HCEC 1CT (cell line): ENCODE measurements around the gene CNTN4.

Experiments used
- DNase-seq: peaks from one replicate; pipeline ENCODE4 v3.0.0-alpha.2; 2017

CNTN4 gene

DNA sequence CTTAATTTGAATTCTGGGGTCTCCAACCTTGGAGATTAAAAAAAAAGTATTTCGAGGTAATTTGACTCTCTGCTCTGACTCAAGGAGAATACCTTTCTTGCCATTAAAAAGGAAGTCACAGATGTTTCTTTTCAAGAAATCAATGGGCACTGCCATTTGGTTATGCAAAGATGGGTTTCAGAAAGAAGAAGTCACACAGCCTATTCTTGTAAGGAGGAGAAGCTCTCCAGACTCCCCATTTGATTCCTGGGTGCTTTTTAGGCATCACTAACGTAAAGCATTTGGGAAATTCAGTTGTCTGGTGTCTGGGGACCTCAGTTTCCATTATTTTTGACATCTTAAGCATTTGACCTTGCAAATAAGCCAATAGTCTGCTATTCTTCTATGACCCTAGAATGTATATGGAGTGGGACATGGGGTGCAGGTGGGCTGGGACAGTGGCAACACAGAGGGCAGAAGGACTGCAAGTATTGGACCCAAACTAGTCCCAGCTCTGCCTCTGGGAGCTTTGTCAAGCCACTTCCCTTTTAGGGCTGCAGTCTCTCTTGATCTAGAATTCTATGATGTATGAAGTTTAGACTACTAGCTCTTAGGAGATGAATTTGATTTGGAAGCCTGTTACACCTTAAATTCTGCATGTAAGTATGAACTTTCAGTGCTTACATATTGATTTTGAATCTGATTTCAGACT is 983.7 kb downstream of the CNTN4 start:
- DNase-seq = no peak

DNA sequence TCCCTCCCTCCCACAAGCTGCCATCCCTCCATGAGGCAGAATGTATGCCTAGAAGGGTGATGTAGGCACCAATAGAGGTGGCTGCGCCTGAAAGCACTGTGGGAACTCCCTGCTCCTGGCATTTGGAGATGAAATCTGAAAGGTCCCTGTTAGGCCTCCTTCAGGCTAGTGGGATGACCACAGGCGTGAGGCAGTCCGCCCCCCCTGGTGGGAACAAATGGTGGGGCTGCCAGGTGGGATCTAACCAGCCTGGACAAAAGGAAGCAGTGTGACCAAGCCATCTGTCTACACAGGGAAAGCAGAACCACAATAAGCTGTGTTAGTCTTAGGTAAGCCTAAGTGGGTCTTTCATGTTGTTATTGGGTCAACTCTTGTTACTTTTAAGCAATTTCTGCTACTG is 986.2 kb downstream of the CNTN4 start:
- no peak for DNase-seq

DNA sequence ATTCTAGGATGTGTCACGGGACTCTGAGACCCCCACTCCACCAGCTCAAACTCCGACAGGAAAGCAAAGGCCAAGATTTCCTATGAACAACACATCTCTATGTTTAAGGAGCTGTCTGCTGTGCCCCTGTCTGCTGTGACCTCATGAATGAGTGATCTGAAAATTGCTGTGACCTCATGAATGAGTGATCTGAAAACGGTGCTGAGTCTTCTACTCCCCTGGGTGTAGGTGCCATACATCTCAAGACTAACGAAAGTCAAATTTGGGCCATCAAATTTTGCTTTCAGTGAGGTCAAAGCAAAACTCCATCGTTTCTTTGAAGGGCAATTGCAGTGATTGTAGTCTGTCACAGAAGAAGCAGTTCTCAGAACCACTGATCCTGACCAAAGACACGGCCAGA is 987.1 kb downstream of the CNTN4 start:
- DNase-seq = no peak

DNA sequence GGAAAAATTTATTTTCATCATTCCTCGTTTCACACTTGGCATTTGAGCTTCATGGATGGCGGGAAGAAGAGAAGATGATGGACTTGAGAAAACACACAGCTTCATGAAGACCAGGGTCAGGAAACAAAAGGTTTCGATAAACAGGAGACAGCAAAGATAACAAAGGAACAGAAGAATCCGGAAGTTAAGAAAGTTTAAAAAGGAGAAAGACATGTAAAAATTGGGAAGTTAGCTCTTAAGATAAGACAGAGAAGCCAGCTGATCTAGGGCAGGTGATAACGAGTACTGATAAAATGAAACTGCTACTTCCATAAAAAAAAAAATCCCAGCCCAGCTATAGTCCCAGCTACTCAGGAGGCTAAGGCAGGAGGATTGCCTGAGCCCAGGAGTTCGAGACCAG is 987.6 kb downstream of the CNTN4 start:
- no peak for DNase-seq

DNA sequence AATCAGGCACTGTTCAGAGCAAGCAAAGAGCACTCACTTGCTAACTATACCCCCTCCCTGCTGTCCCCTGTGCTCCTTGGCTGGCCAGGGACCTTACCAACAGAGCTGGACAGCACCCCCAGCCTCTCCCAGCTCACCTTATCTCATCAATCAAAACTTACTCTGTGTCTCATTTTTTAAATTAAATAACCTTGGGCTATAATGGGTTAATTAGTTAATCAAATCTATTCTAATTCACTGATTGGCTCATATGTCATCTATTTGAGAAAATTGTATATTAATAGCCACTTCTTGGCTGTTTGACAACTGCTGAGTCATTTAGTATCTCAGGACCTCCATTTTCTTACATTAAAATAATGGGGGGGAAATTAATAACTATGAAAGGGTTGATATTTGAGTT is 988.6 kb downstream of the CNTN4 start:
- no peak for DNase-seq

DNA sequence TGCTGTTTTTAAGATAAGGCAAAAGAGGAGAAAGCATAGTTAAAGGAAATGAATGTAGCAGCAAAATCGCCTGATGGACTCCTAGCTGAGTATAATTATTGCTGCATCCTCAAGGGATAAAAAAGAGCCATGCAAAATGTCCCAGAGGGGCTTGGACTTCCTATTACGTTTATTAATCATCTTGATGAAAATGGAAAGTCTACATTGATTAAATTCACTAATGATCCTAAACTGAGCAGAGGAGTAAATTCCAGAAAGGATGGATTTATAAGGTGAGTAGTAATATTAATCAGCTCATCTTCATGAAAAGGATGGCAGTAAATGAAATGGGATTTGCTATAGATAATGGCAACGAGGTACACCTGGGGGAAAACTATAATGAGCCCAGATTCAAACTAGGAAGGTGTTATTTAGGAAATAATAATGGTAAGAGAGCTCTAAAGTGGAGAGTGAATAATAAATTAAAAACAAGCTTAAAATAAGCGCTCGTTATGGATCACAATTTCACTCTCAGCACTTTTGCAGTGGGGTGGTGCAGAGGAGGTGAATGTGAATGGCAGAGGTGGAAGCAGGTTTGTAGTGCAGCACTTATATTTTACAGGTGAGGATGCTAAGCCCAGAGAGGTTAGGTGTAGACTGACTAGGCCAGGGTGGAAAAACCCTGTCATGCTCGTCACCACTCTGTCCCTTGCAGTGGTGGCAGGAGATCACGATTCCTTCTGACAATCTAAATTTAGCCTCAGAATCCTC is 989.2 kb downstream of the CNTN4 start:
- no peak for DNase-seq

DNA sequence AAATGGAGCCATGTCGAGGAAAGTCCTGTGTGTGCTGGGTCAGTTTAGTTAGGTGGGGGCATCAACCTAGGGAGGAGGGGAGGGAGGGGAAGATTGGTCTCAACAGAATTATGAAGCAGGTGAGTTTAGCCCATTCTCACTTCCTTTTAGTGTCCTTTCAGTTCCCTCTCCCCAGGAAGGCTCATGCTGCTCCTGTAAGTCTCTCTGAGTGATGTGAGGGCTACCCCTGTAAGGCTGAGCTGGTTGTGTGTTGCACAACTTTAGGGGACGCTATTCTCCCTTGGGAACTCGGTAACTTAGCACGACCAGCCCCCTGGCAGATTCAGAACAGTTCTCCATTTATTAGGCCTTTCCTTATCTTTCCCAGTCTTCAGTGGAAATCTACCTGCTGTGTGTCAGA is 990.4 kb downstream of the CNTN4 start:
- no peak for DNase-seq

DNA sequence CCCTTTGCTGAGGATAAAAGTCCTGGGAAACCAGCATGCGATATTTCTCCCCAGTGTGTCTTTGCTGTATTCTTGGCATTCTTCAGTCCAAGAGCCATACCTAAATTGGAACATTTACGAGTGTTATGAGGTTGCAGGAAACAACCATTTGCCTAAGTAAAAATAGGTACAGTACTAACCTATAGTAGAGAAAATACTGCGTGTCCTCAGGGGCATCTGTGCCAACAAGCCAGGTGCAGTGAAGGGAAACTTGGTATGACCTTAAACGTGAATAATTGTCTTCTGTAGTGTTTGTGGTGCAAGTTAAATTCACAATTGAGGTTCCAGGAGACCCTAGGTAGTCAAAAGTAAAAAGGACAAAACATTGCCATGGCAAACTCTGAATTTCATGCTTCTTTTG is 999.3 kb downstream of the CNTN4 start:
- no peak for DNase-seq

DNA sequence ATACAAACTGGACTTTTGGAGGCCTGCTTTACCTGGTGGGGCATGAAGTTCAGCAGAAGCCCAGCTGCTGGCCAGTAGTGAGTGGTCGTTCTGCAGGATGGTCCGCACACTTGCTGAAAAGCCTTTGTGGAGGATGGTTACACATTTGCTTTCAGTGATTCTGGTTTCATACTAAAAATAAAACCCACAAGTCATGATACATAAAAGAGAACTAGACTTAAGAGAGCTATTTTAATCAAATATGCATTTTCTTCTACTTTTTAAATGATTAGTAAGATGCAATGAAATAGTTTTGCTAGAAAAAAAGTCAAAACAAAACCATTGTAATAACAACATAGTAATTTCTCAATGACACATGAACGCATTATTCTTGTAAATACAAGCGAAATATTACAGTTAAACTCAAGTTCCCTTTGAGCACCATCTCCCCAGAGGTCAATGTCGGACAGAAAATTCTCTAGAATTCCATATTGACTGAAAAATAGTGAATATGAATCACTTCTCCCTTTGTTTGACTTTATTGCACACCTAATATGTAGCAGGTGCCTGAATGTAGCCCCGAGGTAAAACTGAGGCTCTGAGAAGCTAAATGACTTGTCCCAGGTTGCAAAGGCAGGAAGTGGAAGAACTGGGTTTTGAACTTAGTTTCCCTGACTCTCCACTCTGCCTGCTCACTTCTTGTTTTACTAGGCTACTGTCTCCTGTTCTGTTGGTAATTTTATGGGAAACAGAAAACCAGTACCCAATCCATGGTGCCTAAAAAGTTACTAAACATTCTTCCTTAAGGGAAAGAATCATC is 1003.2 kb downstream of the CNTN4 start:
- DNase-seq = no peak

DNA sequence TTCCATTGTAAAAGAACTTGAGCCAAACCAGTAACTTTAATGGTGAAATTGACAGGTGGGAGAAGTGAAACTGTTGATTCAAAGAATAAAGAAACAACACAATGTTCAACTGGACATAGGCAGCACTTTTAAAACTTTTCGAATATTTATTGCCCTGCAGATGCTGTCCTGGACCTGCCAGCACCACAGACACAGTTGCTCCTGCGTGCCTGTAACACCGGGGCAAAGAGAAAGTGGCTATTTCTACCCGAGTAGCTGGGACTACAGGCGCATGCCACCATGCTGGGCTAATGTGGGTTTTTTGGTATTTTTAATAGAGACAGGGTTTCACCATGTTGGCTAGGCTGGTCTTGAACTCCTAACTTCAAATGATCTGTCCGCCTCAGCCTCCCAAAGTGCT is 1004.1 kb downstream of the CNTN4 start:
- DNase-seq = no peak

DNA sequence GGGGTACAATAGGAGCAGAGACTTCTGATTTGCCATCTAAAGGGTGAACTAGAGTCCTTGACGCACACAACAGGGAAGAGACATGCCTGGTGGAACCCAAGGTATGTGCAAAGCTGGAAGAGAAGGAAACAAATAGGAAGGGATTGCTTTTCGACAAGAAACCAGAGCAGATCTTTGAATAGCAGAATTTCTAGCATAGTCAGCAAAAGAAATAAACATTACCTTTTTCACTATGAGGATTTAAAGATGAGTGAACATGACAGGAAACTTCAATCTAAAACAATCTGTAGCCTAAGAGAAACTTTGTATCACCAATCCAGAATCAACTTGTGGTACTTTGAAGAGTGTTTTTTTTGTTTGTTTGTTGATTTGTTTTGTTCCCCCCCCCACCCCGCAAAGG is 1006.6 kb downstream of the CNTN4 start:
- DNase-seq = no peak

DNA sequence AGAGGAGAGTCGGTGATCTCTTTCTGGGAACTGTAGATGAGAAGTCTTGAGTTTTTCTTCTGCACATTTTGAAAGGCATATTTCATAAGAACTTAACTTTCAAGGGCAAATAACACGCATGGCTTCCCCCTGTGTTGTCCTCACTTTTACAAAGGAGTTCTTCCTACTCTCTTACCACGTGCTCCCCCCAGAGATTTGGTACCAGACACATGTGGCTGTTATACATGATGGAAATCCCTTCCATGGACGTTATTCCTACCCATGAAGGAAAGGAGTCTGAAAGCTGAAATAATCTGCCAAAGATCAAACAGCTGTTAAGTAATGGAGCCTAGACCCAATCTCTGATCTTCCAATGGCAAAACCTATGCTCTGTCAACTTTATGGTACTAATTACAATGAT is 1007.1 kb downstream of the CNTN4 start:
- no peak for DNase-seq

DNA sequence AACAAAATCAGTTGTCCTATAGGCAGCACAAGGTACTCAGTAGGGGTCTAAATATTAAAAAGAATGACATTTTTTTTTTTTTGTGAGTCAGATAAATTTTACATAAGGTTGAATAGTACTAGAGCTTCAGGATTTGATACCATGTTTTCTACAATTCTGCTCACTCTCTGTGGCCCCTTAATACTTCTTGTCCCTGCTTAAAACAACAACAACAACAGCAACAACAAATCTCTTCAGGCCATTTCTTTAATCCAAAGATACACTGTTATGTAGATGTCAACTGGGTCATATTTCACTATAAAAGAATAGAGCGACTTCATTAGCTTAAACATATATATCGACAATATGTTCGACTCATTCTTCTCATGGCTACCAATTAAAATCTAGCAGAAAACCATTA is 1008.5 kb downstream of the CNTN4 start:
- no peak for DNase-seq
